ENCODE measurements around the gene NKAPL.

- no peak for TF ChIP-seq CTCF (optimal IDR thresholded peaks at IDR 0.05 in 1 of 3, IDR thresholded peaks at IDR 0.05 in 1 of 3, conservative IDR thresholded peaks at IDR 0.05 in 1 of 3; ENCODE audit: extremely low read depth in 1 of 3, insufficient read depth in 2 of 3, low read length in 3 of 3)
- TF ChIP-seq EZH2 (IDR thresholded peaks at IDR 0.05; ENCODE audit: low read length) = no peak
Observed at GRCh38 chr6:28240471-28240870, 18.6 kb upstream of the NKAPL start.
